Activated CD4-positive, alpha-beta T cell treated with anti-CD3 and anti-CD28 coated beads, Interleukin-2, amount 50 U/mL, for 24 hours (primary cell): ENCODE measurements around the gene EFCC1.

Experiments
- DNase-seq, 2 donors: peaks; one replicate each; pipeline ENCODE4 v3.0.0-alpha.2; 2020; ENCODE audit warnings: low read depth in 1 of 2, low spot score in 1 of 2

Gene EFCC1, protein sequence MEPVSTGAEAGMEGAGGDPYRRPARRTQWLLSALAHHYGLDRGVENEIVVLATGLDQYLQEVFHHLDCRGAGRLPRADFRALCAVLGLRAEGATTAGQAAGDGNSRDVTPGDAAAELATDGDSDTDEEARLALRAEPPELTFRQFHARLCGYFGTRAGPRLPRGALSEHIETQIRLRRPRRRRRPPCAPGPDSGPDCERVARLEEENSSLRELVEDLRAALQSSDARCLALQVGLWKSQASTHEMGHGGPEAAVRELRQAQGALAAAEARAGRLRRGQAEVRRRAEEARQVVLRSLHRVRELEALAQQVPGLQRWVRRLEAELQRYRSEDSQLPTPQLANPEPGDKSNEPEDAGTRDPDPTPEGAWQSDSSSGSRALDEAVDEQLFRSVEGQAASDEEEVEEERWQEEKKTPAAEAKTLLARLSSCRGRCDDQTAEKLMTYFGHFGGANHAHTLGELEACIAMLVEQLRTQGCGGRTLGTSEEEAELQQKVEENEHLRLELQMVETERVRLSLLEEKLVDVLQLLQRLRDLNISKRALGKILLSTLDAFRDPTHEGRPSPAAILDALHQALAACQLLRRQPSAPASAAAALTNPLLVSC

GRCh38 chr3:129001101-129001805 lies at the start of gene EFCC1:
Gene EFCC1, plus strand, starts transcription at chr3:129001304. Its CDS starts 325 bp downstream, at chr3:129001629.
- DNase-seq, result no peak

DNA sequence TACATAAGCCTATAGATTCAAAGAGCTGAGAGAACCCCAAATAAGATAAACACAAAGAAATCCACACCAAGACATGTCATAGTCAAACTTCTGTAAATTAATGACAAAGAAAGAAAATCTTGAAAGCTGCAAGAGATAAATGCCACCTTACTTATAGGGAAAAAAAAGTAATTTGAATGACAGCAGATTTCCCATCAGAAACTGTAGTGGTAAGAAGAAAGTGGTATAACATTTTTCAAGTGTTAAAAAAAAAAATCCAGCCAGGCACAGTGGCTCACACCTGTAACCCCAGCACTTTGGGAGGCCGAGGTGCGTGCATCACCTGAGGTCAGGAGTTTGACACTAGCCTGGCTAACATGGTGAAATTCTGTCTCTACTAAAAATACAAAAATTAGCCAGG lies 44.7 kb upstream of the EFCC1 start:
- DNase-seq, result no peak

- DNase-seq, result no peak
Observed at GRCh38 chr3:128965280-128965679, 35.8 kb upstream of the EFCC1 start.

- DNase-seq, result no peak
Observed at GRCh38 chr3:128965818-128966217, 35.3 kb upstream of the EFCC1 start.

- DNase-seq, result no peak
Observed at GRCh38 chr3:128967748-128968355, 33.3 kb upstream of the EFCC1 start.

- DNase-seq, result peak; percentile 41 to 51
Observed at GRCh38 chr3:128969993-128970739, 30.9 kb upstream of the EFCC1 start.

GRCh38 chr3:128970740-128971047 lies 30.4 kb upstream of the EFCC1 start:
- no peak for DNase-seq

DNA sequence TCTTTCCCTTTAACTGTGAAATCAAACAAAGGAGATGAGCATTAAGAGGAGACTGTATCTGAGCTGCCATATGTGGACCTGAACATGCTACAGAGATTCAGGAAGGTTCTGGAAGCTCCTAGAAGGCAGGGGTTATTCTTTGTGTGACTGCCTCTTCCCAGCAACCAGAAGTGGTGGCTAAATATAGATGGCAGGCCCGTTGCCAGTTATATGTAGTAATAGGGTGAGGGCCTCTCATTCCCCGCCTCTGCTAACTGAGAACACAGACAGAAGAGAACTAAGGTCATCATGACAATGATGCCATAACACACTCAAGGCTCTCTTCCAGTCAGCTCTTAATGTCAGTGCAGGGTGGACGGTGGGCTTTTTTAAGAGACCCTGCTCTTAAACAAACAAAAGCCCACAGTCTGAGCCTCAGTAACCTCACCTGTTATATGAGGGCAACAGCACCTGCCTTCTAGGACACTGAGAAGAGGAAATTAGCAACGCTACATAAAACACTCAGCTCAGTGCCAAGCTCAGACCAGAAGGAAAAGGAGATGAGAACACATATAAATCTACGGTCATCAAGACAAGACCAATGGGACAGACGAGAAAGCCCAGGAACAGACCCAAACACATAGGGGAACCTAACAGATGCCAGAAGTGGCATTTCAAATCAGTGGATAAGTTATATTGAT lies 29.5 kb upstream of the EFCC1 start:
- no peak for DNase-seq

DNA sequence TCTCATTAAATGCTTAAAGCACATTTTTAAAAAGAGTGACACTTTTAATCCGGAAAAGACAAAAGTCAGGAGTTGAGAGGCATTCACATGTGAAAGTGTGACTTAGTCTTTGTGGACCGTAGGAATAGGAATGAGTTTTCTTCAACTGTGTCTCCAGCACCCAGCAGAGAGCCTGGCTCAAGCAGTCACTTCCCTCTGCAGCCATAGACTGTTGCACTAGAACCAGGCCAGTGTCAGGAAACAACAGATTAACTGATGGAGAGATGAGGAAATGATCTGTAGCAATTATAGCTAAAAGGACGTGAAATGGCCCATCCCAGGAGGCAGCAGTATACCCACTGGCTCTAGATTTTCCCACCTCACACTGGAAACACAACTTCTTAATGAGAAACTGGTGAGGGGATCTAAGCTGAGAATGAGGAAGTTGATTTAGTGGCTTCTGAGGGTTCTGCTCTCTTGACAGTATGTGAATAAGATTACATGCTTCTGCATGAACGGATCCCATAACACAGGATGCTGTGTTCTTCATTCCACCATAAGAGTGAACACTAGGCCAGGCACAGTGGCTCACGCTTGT lies 27.0 kb upstream of the EFCC1 start:
- DNase-seq, result no peak

DNA sequence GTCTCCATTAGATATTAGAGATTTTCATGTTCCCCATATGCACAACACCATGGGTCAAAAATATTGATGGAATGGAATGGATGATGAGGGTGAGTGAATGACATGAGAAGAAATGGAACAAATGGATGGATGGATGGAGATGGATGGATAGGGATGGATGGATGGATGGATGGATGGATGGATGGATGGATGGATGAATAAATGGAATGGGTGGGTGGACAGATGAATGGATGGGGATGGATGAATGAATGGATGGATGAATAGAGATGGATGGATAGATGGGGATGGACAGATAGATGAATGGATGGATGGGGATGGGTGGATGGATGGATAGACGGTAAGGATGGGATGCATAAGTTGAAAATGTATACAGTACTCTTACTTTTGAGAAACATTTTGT lies 25.8 kb upstream of the EFCC1 start:
- no peak for DNase-seq

DNA sequence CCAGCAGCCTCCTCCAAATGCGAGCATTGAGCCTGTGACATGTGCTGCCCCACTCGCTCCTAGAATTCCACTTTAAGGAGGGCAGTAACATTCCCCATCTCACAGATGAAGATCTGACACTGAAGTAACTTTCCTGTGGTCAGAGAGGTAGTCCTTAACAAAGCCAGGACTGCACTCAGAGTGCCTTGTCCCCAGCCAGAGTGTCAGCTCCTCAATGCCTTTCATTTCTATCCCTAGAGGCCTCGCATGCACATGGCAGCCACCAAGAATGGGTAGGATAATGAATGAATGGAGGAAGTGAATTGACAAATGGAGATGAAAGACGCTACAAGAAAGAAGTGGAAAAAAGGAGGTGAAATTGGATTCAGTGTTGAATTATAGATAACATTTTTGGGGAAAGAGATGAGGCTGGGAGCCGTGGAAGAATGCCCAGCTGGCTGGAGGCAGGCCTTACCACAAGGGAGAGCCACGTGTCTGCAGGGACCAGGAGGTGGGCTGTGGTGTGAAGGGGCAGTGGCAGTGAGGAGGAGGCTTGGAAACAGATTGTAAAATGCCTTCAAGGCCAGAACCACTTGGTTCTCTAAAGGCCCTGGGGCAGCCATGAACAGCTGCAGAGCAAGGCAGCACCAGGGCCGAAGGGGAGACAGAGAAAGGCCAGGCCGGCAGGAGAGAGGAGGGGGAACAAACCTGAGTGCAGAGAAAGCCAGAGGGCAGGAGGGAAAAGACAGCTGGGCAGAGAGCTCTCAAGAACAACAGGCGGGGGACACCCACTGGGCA lies 17.6 kb upstream of the EFCC1 start:
- DNase-seq, result no peak

DNA sequence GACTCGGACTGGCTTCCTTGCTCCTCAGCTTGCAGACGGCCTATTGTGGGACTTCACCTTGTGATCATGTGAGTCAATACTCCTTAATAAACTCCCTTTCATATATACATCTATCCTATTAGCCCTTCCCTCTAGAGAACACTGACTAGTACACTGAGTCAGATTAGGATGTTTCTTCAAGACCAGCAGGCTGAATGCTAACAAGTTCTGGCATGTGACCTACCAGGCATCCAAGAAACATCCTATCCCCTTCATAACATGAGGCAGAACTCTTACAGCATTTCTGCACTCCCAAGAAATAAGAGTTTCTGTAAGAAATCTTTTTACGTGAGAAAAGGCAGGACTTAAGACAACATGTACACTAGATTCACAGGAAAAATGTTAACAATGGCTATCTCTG lies 16.5 kb upstream of the EFCC1 start:
- DNase-seq, result no peak

DNA sequence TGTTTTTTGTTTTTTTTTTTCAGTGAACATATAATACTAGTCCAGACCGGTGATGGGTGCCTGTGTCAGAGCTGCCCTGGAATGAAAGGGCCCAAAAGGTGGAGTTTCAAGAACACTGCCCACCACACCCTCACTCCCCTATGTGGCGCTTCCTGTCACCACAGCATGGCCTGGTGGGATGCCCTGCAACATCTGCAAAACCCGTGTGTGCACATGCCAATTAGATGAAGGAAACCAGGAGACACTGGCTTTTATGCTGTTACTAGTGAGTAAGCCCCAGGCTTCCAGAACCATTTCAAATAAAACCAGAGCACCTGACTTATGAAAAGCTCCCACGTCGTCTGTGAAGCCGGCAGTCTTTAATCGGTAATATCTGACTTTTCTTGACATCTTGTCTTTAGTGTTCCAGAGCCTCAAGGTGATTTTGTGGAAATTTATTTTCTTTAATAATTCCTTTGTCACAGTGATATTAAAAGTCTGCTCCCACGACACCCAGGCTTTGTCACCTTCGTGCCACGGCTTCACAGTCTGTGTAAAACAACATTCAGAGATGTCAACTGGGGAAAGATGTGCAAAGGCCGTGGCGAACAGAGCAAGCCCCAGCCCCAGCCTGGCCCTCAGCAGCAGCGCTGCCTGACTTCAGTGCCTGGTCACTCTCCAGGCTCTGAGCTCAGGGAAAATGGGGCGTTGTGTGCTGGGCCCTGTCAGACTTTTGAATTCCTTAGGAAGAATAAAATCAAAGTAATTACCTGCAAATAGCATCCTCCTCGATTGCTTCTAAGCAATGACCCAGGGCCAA lies 13.6 kb upstream of the EFCC1 start:
- DNase-seq, result no peak

DNA sequence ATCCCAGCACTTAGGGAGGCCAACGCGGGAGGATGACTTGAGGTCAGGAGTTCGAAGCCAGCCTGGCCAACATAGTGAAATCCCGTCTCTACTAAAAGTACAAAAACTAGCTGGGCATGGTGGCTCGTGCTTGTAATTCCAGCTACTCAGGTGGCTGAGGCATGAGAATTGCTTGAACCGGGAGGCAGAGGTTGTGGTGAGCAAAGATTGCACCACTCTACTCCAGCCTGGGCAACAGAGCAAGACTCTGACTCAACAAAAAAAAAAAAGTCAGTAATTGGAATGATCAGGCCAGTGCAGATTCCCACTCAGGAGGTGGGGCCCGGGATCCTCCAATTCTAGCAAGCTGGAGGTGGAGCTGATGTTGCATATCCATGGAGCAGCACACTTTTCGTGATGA lies 12.8 kb upstream of the EFCC1 start:
- DNase-seq, result no peak

- DNase-seq, result no peak
Observed at GRCh38 chr3:128991355-128991895, 9.7 kb upstream of the EFCC1 start.

GRCh38 chr3:128992926-128993460 lies 8.1 kb upstream of the EFCC1 start:
- no peak for DNase-seq

- peak; percentile 77 to 82 for DNase-seq
Observed at GRCh38 chr3:128993461-128994172, 7.5 kb upstream of the EFCC1 start, which contains the start of gene CFAP92. Gene CFAP92, minus strand, starts transcription at chr3:128994076. Its CDS starts 772 bp downstream, at chr3:128993304.

DNA sequence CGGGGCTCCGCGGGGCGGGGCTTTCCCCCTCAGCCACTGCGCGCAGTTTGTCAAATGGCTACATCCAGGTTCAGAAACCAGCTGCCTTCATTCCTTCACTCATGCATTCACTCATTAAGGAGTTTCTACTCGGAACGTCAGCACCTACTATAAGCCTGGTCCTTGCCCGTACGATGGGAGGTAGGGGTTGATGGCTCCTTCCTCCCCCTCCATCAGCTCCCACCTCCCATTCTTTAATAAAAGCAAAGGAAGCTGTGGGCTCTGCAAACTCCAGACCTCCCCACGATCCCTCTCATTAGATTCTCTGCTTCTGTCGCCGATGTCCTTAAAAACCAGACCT lies 7.0 kb upstream of the EFCC1 start:
- no peak for DNase-seq
